ENCODE measurements around the gene ZNF33B. TPM values are rescaled to one million over a fixed set of nuclear protein-coding genes. Genes with fewer than 3 reads are reported as not detected.
A peak's percentile ranks its signal among the peaks of the same experiment; 100 is the strongest.

The ZNF33B gene
- total RNA-seq, 2 experiments from 2014 or later = 12.6 to 19.9 TPM

DNA sequence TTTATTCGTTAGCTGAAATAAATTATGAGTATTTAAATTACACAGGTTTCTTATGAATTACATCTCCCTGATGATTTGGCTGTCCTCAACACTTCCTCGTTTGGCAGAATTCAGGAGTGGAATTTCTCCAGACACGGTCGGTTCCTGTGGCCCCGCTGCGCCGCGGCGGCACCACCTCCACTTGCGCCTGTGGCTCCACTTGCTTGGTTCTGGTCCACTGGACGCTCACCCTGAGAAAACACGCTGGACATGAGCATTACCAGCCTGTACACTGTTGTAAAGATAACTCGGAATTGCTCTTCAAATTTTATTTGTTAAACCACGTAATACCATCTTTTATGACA, 85.3 kb downstream of the ZNF33B start:
- intact Hi-C loops (cut with micrococcal nuclease; ENCODE audit: unreplicated experiment) = loop anchor here (10.0 kb wide), 1 partner anchor 582 kb away; the partner anchor contains the start of gene CSGALNACT2
- H3K4me1 ChIP-seq (ENCODE audit: insufficient read depth, low read length, poor library complexity, severe bottlenecking) = peaks cover 28% of the 10 kb centered on the region
- H3K4me2 ChIP-seq (ENCODE audit: low read length) = peak overlapping the region; percentile 79
- peak overlapping the region; percentile 89 for H3K4me3 ChIP-seq (ENCODE audit: low read depth, low read length, poor library complexity, severe bottlenecking)
- peaks cover 17% of the 10 kb centered on the region; the same call in 1 of the 2 replicates for H3K79me2 ChIP-seq (ENCODE audit: insufficient read depth, low read depth, low read length)
- ChIA-PET POLR2A (interaction anchor here (1.0 kb wide), 1 partner anchor 10 kb away, joined by 3 read pairs; no protein-coding TSS in a partner anchor), CTCF (ENCODE audit: unreplicated experiment) (no interaction called here)
- BruUV-seq (replicated peaks) = no TSS peak
- peak overlapping the region; percentile 98 for H2AFZ ChIP-seq (ENCODE audit: low read length)
- TF ChIP-seq EZH2phosphoT487 (IDR thresholded peaks at IDR 0.05; ENCODE audit: borderline replicate concordance, low read depth, low read length) (no peak), CTCF (conservative IDR thresholded peaks at IDR 0.05; ENCODE audit: low read length) (no peak)
- no peaks in the 10 kb centered on the region for H3K9me2 ChIP-seq (ENCODE audit: insufficient read depth, low read length)
- no peak for DNase-seq (ENCODE audit: low spot score)
- H3K36me3 ChIP-seq (ENCODE audit: insufficient read depth, low read length) = peaks cover 22% of the 10 kb centered on the region
- H3K27ac ChIP-seq (ENCODE audit: low read depth, low read length, poor library complexity, severe bottlenecking) = no peak overlapping the region
- H3K9me3 ChIP-seq (ENCODE audit: low read length) = no peaks in the 10 kb centered on the region
- H4K20me1 ChIP-seq (ENCODE audit: insufficient read depth, low read length) = no peaks in the 10 kb centered on the region

GRCh38 chr10:42552188-42553063, 85.9 kb downstream of the ZNF33B start:
- H3K4me1 ChIP-seq (ENCODE audit: insufficient read depth, low read length, poor library complexity, severe bottlenecking) = peaks cover 28% of the 10 kb centered on the region
- H3K36me3 ChIP-seq (ENCODE audit: insufficient read depth, low read length) = peaks cover 28% of the 10 kb centered on the region
- H3K9me3 ChIP-seq (ENCODE audit: low read length) = no peaks in the 10 kb centered on the region
- peak overlapping the region; percentile 93 for H3K4me2 ChIP-seq (ENCODE audit: low read length)
- H2AFZ ChIP-seq (ENCODE audit: low read length) = peak overlapping the region; percentile 98
- peak overlapping the region; percentile 89 for H3K4me3 ChIP-seq (ENCODE audit: low read depth, low read length, poor library complexity, severe bottlenecking)
- BruUV-seq (replicated peaks) = TSS peak; percentile 44
- TF ChIP-seq CTCF (conservative IDR thresholded peaks at IDR 0.05; ENCODE audit: low read length) (no peak), EZH2phosphoT487 (IDR thresholded peaks at IDR 0.05; ENCODE audit: borderline replicate concordance, low read depth, low read length) (no peak)
- DNase-seq (ENCODE audit: low spot score) = peak; percentile 97
- H3K27ac ChIP-seq (ENCODE audit: low read depth, low read length, poor library complexity, severe bottlenecking) = peak overlapping the region; percentile 25
- ChIA-PET CTCF (ENCODE audit: unreplicated experiment) (no interaction called here), POLR2A (interaction anchor here (0.8 to 1.0 kb wide), 2 partner anchors 11 to 101 kb away, joined by 3 read pairs; no protein-coding TSS in a partner anchor)
- H3K9me2 ChIP-seq (ENCODE audit: insufficient read depth, low read length) = no peaks in the 10 kb centered on the region
- H3K79me2 ChIP-seq (ENCODE audit: insufficient read depth, low read depth, low read length) = peaks cover 23% of the 10 kb centered on the region; the same call in 1 of the 2 replicates
- no peaks in the 10 kb centered on the region for H4K20me1 ChIP-seq (ENCODE audit: insufficient read depth, low read length)
- intact Hi-C loops (cut with micrococcal nuclease; ENCODE audit: unreplicated experiment) = loop anchor here (1.0 to 10.0 kb wide), 2 partner anchors 86 to 582 kb away; partner anchors contain the start of genes CSGALNACT2 and ZNF33B

Data from OCI-LY7 (cell line).